ENCODE data around the gene SYTL5.

GRCh38 chrX:38156838-38157237, 150.5 kb downstream of the SYTL5 start:
- TF ChIP-seq CTCF (conservative IDR thresholded peaks at IDR 0.05; ENCODE audit: low read depth, low read length) (no peak), EZH2 (IDR thresholded peaks at IDR 0.05; ENCODE audit: low read length, unreplicated experiment) (no peak), EZH2phosphoT487 (IDR thresholded peaks at IDR 0.05; ENCODE audit: borderline replicate concordance, low read length) (no peak)
